Measurements from ENCODE around the gene NXPH4. TPM values are rescaled to one million over a fixed set of nuclear protein-coding genes. Genes with fewer than 3 reads are reported as not detected.

NXPH4 gene
- total and polyA plus RNA-seq, 10 of the 15 experiments (the other 5 are each of a cell fraction or from before 2014, with no cell fraction given) = 0.03 to 0.26 TPM; not detected in 8

DNA sequence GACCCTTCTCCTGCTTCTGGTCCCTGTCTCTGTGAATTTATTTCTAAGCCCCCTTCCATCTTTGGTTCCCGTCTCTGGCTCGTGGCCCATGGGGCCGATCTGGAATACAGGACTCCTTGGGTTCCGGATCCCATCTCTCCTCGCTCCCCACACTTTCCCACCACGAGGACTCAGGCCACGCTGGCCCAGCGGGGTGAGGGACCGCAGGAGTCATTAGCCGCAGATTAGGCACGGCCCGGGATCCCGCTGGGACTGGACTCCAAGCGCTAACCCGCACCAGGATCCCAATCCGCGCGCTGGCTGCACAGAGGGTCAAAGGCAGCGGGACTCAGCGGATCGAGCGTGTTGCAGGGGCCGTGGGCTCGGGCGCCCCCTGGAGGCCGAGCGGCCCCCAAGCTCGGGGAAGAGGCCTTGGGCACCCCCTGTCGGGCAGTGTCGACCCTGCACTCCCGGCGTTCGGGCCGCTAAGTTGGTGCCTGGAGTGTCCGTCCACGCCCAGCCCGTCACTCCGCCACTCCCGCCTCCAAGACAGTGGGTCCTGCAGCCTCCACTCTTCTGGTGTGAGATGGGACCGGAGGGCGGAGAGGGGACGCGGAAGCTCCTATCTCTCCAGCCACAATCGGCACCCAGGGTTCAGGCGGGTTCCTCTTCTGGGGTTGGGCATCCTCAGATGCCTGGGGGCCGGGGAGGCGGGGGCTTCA is 22.4 kb downstream of the NXPH4 start (continued):
- peak; percentile 66; the same call in 1 of the 2 replicates for TF ChIP-seq POLR2A (IDR thresholded peaks at IDR 0.05; ENCODE audit: low read depth, low read length)
- no peak for TF ChIP-seq NFXL1 (IDR thresholded peaks at IDR 0.05; ENCODE audit: borderline replicate concordance)
- peak; percentile 71 for TF ChIP-seq IKZF1 (conservative IDR thresholded peaks at IDR 0.05)
- peak; percentile 31; the same call in 1 of the 2 replicates for TF ChIP-seq PAX5 (IDR thresholded peaks at IDR 0.05; ENCODE audit: borderline replicate concordance, low read depth, low read length)
- TF ChIP-seq MXI1 (IDR thresholded peaks at IDR 0.05; ENCODE audit: low read depth, low read length) = peak; percentile 55; the same call in 1 of the 2 replicates
- TF ChIP-seq RUNX3 (IDR thresholded peaks at IDR 0.05; ENCODE audit: low read length) = 0 out of 2 replicates have a peak, but pooled peaks have one; percentile 8
- peak; percentile 84 for TF ChIP-seq YY1 (IDR thresholded peaks at IDR 0.05; ENCODE audit: low read depth, low read length)
- no peak for TF ChIP-seq ZZZ3 (IDR thresholded peaks at IDR 0.05; ENCODE audit: control insufficient read depth, insufficient read length, low read depth)
- TF ChIP-seq, protein P1, sequence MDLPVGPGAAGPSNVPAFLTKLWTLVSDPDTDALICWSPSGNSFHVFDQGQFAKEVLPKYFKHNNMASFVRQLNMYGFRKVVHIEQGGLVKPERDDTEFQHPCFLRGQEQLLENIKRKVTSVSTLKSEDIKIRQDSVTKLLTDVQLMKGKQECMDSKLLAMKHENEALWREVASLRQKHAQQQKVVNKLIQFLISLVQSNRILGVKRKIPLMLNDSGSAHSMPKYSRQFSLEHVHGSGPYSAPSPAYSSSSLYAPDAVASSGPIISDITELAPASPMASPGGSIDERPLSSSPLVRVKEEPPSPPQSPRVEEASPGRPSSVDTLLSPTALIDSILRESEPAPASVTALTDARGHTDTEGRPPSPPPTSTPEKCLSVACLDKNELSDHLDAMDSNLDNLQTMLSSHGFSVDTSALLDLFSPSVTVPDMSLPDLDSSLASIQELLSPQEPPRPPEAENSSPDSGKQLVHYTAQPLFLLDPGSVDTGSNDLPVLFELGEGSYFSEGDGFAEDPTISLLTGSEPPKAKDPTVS (IDR thresholded peaks at IDR 0.05; ENCODE audit: low read depth, low read length) = 0 out of 2 replicates have a peak, but pooled peaks have one; percentile 52
- TF ChIP-seq ZNF207 (IDR thresholded peaks at IDR 0.05; ENCODE audit: borderline replicate concordance) = no peak
- 0 out of 2 replicates have a peak, but pooled peaks have one; percentile 38 for TF ChIP-seq JUND (IDR thresholded peaks at IDR 0.05; ENCODE audit: low read depth, low read length)
- TF ChIP-seq, protein P2, sequence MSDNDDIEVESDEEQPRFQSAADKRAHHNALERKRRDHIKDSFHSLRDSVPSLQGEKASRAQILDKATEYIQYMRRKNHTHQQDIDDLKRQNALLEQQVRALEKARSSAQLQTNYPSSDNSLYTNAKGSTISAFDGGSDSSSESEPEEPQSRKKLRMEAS (IDR thresholded peaks at IDR 0.05; ENCODE audit: low read depth, low read length) = 0 out of 2 replicates have a peak, but pooled peaks have one; percentile 51
- TF ChIP-seq SRF (IDR thresholded peaks at IDR 0.05; ENCODE audit: low read depth in 2 of 2, low read length in 2 of 2) = no peak
- TF ChIP-seq, protein P3, sequence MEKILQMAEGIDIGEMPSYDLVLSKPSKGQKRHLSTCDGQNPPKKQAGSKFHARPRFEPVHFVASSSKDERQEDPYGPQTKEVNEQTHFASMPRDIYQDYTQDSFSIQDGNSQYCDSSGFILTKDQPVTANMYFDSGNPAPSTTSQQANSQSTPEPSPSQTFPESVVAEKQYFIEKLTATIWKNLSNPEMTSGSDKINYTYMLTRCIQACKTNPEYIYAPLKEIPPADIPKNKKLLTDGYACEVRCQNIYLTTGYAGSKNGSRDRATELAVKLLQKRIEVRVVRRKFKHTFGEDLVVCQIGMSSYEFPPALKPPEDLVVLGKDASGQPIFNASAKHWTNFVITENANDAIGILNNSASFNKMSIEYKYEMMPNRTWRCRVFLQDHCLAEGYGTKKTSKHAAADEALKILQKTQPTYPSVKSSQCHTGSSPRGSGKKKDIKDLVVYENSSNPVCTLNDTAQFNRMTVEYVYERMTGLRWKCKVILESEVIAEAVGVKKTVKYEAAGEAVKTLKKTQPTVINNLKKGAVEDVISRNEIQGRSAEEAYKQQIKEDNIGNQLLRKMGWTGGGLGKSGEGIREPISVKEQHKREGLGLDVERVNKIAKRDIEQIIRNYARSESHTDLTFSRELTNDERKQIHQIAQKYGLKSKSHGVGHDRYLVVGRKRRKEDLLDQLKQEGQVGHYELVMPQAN (conservative IDR thresholded peaks at IDR 0.05) = 0 out of 2 replicates have a peak, but pooled peaks have one; percentile 55
- TF ChIP-seq SIX5 (IDR thresholded peaks at IDR 0.05; ENCODE audit: low read depth, low read length, severe bottlenecking) = no peak
- peak; percentile 88 for TF ChIP-seq RAD21 (IDR thresholded peaks at IDR 0.05; ENCODE audit: insufficient read depth, low read depth, low read length)
- peak; percentile 56; the same call in 1 of the 2 replicates for TF ChIP-seq FOXM1 (IDR thresholded peaks at IDR 0.05; ENCODE audit: low read depth, low read length)
- TF ChIP-seq, protein P4, sequence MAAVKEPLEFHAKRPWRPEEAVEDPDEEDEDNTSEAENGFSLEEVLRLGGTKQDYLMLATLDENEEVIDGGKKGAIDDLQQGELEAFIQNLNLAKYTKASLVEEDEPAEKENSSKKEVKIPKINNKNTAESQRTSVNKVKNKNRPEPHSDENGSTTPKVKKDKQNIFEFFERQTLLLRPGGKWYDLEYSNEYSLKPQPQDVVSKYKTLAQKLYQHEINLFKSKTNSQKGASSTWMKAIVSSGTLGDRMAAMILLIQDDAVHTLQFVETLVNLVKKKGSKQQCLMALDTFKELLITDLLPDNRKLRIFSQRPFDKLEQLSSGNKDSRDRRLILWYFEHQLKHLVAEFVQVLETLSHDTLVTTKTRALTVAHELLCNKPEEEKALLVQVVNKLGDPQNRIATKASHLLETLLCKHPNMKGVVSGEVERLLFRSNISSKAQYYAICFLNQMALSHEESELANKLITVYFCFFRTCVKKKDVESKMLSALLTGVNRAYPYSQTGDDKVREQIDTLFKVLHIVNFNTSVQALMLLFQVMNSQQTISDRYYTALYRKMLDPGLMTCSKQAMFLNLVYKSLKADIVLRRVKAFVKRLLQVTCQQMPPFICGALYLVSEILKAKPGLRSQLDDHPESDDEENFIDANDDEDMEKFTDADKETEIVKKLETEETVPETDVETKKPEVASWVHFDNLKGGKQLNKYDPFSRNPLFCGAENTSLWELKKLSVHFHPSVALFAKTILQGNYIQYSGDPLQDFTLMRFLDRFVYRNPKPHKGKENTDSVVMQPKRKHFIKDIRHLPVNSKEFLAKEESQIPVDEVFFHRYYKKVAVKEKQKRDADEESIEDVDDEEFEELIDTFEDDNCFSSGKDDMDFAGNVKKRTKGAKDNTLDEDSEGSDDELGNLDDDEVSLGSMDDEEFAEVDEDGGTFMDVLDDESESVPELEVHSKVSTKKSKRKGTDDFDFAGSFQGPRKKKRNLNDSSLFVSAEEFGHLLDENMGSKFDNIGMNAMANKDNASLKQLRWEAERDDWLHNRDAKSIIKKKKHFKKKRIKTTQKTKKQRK (IDR thresholded peaks at IDR 0.05; ENCODE audit: low read depth, low read length) = no peak
- peak; percentile 34; the same call in 1 of the 2 replicates for TF ChIP-seq NBN (IDR thresholded peaks at IDR 0.05)
- peak; percentile 43; the same call in 1 of the 2 replicates for TF ChIP-seq NR2F1 (conservative IDR thresholded peaks at IDR 0.05)
- peak; percentile 51; the same call in 1 of the 2 replicates for TF ChIP-seq NFYA (IDR thresholded peaks at IDR 0.05; ENCODE audit: borderline replicate concordance, low read depth, low read length)
- TF ChIP-seq NRF1 (conservative IDR thresholded peaks at IDR 0.05; ENCODE audit: low read depth, low read length) = no peak
